ENCODE results near the gene C6orf89.

C6orf89 gene

GRCh38 chr6:36916126-36916525, 30.4 kb downstream of the C6orf89 start:
- H3K4me1 ChIP-seq (ENCODE audit: insufficient read depth, low read length, poor library complexity, severe bottlenecking): peaks cover 54% of the 10 kb centered on the region
- no peaks in the 10 kb centered on the region for H3K9me2 ChIP-seq (replicated peaks; ENCODE audit: low read depth, low read length)
- H4K20me1 ChIP-seq (ENCODE audit: insufficient read depth, low read length, poor library complexity, severe bottlenecking): no peaks in the 10 kb centered on the region
- peaks cover 25% of the 10 kb centered on the region; the same call in 1 of the 2 replicates for H3K36me3 ChIP-seq (ENCODE audit: insufficient read depth, low read length)
- no peaks in the 10 kb centered on the region for H3K9me3 ChIP-seq (ENCODE audit: insufficient read depth, low read depth, low read length)
- H3K27me3 ChIP-seq (ENCODE audit: insufficient read depth, low read length, poor library complexity, severe bottlenecking): no peaks in the 10 kb centered on the region
- no peak for TF ChIP-seq CTCF (conservative IDR thresholded peaks at IDR 0.05; ENCODE audit: low read length)
- TF ChIP-seq EZH2phosphoT487 (IDR thresholded peaks at IDR 0.05; ENCODE audit: borderline replicate concordance): no peak
- no peak overlapping the region for H2AFZ ChIP-seq (ENCODE audit: low read length)
- no peak overlapping the region for H3K9ac ChIP-seq (ENCODE audit: low read depth, low read length, poor library complexity, severe bottlenecking)
- H3K4me3 ChIP-seq (ENCODE audit: low read length, poor library complexity, severe bottlenecking): no peak overlapping the region
- no peak overlapping the region for H3K4me2 ChIP-seq (ENCODE audit: low read depth, low read length, poor library complexity, severe bottlenecking)
- H3F3A ChIP-seq (ENCODE audit: low read depth): peaks cover 17% of the 10 kb centered on the region
- H3K79me2 ChIP-seq (ENCODE audit: insufficient read depth, low read length): no peaks in the 10 kb centered on the region

DNA sequence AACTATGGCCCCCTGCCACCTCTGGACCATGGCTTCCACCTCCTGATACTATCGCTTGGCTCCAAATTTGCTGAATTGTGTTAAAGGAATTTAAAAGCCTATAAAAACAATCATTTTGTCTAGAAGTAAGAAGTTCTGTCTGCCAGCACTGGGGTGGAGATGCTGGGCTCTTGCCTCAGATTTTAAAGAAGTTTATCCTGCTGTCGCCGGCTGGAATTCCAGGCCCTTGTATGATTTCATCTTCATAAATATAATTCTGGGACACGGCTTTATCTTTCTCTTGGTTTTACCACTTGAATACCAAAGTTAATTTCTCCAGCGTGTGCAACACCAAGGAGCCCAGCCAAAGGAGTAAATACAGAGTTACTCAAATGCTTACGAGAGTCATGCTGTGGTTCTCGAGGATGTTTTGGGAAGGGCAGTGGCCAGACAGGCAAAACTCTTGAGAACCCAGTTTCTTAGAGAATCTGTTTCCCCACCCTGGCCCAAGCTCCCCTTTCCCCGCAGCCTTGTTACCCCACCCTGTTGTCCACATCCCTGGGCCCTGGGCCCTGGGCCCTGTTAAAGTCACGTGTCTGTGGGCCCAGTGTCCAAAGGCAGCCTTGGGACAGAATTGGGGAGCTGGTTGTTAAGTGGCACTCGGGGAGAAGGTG, 31.9 kb downstream of the C6orf89 start:
- no peak for TF ChIP-seq CTCF (conservative IDR thresholded peaks at IDR 0.05; ENCODE audit: low read length)
- no peak for TF ChIP-seq EZH2phosphoT487 (IDR thresholded peaks at IDR 0.05; ENCODE audit: borderline replicate concordance)
- Histone ChIP-seq H3K27me3 (ENCODE audit: insufficient read depth, low read length, poor library complexity, severe bottlenecking) (no peaks in the 10 kb centered on the region), H3K4me1 (ENCODE audit: insufficient read depth, low read length, poor library complexity, severe bottlenecking) (peaks cover 44% of the 10 kb centered on the region), H4K20me1 (ENCODE audit: insufficient read depth, low read length, poor library complexity, severe bottlenecking) (no peaks in the 10 kb centered on the region), H3K4me3 (ENCODE audit: low read length, poor library complexity, severe bottlenecking) (no peak overlapping the region), H3K9ac (ENCODE audit: low read depth, low read length, poor library complexity, severe bottlenecking) (no peak overlapping the region), H3K9me2 (replicated peaks; ENCODE audit: low read depth, low read length) (no peaks in the 10 kb centered on the region), H3K4me2 (ENCODE audit: low read depth, low read length, poor library complexity, severe bottlenecking) (no peak overlapping the region), H3K36me3 (ENCODE audit: insufficient read depth, low read length) (peaks cover 25% of the 10 kb centered on the region; the same call in 1 of the 2 replicates), H3F3A (ENCODE audit: low read depth) (peaks cover 6% of the 10 kb centered on the region; the same call in 1 of the 2 replicates), H3K79me2 (ENCODE audit: insufficient read depth, low read length) (no peaks in the 10 kb centered on the region), H2AFZ (ENCODE audit: low read length) (no peak overlapping the region), H3K9me3 (ENCODE audit: insufficient read depth, low read depth, low read length) (no peaks in the 10 kb centered on the region)

DNA sequence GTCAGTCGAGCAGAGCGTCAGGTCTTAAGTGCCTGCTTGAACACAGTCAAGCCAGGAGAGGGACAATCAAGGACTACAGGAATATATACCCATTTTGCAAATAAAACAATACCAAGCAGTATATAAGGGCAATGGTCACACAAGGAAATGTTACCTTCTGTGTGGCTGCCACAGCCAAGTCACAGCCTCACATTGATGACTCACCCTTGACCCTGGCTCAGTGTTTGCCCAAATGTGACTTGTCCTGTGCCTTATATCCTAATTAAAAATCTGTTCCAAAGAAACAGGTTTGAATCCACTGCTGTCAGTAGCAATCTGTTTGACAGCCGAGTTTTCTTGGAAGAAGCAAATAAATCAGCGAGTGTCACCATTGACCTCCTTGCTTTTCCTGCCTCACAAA, 34.3 kb downstream of the C6orf89 start:
- Histone ChIP-seq H3K27me3 (ENCODE audit: insufficient read depth, low read length, poor library complexity, severe bottlenecking) (no peaks in the 10 kb centered on the region), H3K9me2 (replicated peaks; ENCODE audit: low read depth, low read length) (no peaks in the 10 kb centered on the region), H4K20me1 (ENCODE audit: insufficient read depth, low read length, poor library complexity, severe bottlenecking) (no peaks in the 10 kb centered on the region), H3K4me2 (ENCODE audit: low read depth, low read length, poor library complexity, severe bottlenecking) (no peak overlapping the region), H3K9me3 (ENCODE audit: insufficient read depth, low read depth, low read length) (no peaks in the 10 kb centered on the region), H3K4me3 (ENCODE audit: low read length, poor library complexity, severe bottlenecking) (no peak overlapping the region), H3F3A (ENCODE audit: low read depth) (no peaks in the 10 kb centered on the region), H3K9ac (ENCODE audit: low read depth, low read length, poor library complexity, severe bottlenecking) (no peak overlapping the region), H3K4me1 (ENCODE audit: insufficient read depth, low read length, poor library complexity, severe bottlenecking) (peaks cover 40% of the 10 kb centered on the region), H3K79me2 (ENCODE audit: insufficient read depth, low read length) (no peaks in the 10 kb centered on the region), H2AFZ (ENCODE audit: low read length) (no peak overlapping the region), H3K36me3 (ENCODE audit: insufficient read depth, low read length) (peaks cover 23% of the 10 kb centered on the region; the same call in 1 of the 2 replicates)
- TF ChIP-seq EZH2phosphoT487 (IDR thresholded peaks at IDR 0.05; ENCODE audit: borderline replicate concordance): no peak
- no peak for TF ChIP-seq CTCF (conservative IDR thresholded peaks at IDR 0.05; ENCODE audit: low read length)

All from Loucy (cell line).